Raji (cell line): Measurements from ENCODE around the gene SLC6A3.

Experiments used
- POLR2A ChIP-seq: IDR thresholded peaks from 2 replicates; pipeline ENCODE4 v1.6.1; 2011; ENCODE audit warnings: low read depth, low read length, control low read depth; ENCODE audit not compliant: insufficient read depth

SLC6A3 gene

DNA sequence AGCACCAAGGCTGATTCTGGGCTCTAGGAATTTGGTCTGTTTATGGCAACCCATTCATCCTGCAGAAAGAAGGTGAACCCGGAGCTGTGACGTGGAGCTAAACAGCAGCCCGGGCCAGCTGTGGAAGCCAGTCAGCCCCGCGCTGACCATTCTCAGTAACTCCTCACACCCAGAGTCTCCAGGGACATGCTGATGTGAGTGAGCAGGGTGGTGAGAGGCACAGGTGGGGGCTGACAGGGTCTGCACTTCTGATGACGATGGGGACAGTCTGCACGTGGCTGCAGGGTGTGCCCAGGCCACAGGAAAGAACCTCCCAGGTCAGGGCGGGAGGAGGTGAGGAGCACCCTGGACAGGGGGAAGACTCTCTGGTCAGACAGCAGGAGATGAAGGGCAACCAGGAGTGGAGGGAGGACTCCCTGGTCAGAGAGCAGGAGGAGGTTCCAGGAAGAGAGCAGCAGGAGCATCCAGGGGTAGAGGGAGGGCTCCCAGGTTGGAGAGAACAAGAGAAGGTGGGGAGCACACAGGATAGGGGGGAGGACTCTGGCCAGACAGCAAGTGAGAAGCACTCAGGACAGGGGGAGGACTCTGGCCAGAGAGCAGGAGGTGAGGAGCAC, 26.1 kb upstream of the SLC6A3 start:
- TF ChIP-seq POLR2A = no peak

DNA sequence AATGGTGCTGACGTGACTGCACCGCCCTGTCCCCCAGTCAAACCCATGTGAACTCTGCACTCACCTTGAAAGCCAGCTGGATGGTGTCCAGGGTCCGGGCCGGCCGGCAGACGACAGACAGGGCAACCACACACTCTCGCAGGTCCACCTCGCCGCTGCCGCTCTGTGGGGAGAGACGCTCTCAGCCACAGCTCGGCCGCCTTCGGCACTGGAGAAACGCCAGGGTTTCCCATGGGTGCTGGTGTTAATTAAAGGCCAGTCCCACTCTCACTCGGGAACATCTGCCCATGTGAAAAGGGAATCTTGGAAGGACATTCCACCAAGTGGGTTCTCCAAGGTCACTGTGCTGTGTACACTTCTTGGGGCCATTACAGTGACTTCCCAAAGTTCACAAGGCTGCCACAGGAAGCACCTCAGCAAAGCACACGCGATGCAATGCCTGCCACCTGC, 25.5 kb upstream of the SLC6A3 start:
- TF ChIP-seq POLR2A = no peak

DNA sequence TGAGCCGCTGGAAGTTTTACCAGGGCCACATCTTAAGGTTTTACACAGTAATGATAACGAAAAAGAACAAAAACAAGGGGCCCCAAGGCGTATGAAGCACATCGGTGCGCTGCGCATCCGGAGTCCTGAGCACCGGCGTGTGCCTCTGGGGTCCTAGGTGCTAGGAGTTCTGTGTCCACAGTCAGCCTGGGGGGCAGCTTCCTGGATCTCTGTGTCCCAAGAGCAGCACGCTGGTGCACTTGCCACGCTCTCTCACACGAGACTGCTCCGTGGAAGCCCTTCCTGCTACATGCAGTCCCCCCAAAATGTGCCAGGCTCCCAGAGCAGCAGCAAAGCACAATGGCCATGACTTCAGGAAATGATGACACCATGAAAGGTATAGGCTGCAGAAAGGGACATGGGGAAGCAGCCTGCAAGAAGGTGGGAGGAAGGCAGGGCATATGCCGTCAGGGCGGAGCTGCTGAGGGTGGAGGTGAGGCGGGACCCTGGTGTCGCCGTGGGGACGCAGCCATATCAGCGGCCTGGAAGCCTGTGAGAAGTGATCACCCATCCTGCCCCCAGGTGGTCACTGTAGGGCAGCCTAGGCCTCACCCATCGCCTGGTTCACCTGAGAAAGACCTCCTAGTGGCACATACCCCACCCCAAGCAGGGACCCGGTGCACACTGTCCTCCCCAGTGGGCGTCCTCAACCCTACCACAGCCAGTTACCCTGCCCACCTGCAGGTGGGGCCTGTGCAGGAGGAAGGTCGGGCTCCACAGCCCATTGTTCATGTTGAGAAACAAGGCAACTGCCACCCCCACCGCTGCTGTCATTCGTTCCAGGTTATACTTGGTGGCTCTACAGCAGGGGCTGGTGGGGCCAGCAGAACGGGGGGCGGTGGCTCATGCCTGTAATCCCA, 23.6 kb upstream of the SLC6A3 start:
- TF ChIP-seq POLR2A = no peak

DNA sequence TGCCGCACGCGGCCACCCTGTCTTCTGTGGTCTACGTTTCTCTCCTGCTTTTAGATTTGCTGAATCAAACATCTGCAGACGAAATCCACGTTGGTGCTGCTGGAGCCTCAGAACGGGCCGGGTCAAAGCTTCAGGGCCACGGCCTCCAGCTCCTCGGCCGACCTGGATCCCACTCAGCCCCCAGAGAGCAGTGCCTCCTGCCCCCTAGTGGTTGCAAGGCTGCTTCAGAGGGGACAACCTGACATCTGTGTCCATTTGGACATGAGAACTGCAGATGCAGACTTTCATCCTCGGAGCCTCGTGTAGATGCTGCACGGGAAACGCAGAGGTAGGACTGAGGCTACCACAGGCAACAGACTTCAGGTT, 23.0 kb upstream of the SLC6A3 start:
- TF ChIP-seq POLR2A = no peak

DNA sequence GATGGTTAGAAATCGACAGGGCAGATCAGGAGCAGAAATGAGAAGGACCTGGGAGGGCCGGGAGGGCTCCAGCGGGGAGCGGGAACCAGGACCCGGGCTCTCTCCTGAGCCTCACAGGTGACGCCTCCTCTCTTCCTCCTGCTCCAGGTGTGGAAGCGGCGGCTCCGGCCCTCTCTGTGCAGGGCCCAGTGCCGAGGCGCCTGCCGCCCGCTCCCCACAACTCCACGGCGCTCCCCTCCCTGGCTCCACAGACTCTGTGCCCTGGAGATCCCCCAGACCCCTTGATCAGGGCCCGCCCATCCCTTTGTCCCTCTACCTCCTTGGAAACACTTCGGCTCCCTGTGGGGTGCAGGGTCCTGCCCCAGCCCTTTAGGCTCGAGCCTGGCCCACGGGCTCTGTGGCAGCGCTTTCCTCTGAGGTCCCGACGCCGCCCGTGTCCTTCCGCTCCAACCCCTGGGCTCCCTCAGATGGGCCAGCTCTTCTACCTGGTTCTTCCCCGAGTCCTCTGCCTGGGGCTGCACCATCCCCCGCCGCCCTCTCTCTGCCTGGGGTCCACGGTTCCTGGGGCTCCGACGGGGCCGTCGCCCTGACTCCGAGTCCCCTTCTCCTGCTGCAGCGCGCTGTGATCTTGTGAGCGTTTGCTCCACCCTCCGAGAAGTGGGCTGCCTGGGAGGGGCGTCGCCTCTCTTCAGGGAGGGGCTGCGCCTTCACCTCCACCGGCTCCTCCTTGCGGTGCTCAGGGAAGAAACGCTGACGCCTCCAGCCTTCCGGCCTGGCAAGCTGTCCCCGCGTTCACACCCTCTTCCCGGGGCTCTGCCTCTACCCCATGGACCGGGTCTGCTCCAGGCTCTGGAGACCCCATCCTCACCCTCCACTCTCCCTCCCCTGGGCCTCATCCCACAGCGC, 22.4 kb upstream of the SLC6A3 start:
- no peak for TF ChIP-seq POLR2A

DNA sequence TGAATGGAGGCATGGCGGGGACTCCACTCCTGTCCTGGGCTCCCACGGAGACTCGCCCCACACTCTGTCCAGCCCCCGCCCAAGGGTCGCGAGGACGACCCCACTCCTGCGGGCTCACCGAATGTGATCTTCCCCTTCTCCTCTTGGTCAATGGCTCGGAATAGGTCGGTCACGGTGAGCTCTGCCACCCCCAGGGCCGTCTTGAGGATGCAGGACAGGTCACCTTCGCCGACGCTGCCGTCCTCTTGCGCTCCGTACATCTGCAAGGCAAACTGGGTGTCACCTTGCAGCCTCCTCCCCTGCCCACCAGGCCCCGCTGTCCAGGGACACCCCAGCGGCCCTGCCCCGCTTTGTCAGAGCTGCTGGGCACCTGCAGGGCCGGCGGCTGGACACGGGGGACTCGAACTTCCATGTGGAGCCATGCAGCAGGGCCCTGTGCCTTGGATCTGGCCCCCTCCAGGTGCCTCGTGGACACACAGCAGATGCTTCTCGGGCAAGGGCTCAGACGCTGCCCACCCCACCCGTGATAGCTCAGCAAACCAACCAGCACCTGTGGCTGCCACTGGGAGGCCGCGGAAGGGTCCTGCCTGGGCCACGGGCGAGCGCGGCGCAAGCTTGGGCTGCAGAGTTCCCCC, 21.5 kb upstream of the SLC6A3 start:
- TF ChIP-seq POLR2A = no peak

DNA sequence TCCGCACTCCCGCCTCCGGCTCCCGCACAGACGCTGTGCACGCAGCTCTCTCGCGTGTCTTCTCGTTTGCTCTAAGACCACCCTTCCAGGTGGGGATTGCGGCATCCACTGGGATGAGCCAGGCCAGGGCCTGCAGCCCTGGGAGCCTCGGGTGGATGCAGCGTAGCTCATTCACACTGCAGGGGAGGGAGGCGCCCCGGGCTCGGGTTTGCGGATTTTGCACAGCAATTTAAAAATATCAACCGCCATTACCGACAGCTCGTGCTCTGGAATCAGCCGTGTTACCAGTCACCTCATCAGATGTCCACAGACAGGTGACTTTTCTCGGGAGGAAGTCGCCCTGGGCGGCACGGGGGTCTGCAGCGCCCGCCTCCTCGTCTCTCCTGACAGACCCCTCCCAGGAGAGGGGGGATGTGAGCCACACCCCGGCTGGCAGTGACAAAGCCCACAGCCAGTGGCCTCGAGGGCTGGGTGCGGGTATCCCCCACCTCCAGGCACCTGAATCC, 20.8 kb upstream of the SLC6A3 start:
- no peak for TF ChIP-seq POLR2A

DNA sequence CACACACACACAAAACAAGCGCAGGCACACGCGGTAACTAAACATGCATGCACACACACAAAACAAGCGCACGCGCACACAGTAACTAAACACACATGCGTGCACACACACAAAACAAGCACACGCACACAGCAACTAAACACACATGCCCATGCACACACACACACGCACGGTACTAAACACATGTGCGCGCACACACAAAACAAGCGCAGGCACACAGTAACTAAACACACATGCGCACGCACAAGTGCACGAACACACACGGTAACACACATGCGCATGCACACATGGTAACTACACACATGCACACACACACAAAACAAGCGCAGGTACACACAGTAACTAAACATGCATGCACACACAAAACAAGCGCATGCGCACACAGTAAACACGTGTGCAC, 19.9 kb upstream of the SLC6A3 start:
- no peak for TF ChIP-seq POLR2A

DNA sequence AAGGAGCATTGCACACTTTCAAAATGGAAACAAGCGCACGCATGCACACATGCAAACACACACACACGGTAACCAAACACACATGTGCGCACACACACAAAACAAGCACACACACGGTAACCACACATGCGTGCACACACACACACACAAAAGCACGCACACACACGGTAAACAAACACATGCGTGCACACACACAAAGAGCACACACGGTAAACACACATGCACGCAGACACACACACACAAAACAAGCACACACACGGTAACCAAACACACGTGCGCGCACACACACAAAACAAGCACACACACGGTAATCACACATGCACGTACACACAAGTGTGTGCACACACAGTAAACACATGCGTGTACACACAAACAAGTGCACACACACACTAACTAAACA, 19.3 kb upstream of the SLC6A3 start:
- TF ChIP-seq POLR2A = no peak

DNA sequence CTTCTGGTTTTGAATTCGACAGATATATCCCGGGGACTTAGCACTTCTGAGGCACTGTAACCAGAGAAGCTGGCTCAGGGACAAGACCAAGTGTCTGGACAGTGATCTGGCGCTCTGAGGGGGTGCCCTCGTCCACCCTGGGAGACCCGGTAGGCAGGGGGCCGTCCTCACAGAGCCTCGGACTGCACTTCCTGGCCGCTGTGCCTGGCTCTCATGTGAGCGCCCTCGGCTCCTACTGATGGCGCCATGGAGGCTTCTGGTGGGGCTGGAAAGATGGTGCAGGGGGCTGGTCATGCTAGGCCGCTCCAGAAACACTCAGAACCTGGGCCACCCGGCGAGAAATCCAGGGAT, 18.8 kb upstream of the SLC6A3 start:
- no peak for TF ChIP-seq POLR2A

DNA sequence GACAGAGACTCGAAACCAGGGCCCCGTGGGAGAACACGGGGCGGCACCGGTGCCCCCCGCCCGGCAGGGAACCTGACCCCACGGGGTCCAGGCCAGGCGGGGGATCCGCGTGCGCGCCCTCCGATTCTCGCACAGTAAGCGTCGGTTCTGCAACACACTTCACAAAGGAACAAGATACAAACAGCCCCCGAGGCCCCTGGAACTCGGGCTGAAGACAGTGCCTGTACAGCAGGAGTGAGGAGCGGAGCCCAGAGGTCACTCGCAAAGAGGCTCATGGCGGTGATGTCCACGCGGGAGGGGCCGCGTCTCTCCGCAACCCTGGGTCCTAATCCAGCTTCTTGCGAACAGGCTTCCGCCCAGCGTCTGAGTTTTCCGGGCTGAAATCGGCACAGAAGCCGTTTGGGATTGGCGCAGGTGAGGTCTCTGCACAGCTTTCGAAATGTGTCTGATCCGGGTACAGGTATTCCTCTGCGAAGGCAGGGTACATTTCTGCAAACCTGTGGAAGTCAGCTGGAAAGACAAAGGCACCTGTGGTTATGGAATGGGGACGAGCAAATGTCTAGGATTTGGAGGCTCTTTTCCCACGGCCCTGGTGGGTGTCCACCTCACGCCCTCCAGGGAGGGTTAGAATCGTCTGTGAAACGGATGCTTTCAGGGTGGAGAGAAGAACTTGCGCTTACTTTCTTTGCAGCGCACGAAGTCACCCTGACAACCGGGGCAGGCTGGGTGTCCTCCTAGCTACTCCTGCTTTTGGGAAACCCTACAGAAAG, 18.3 kb upstream of the SLC6A3 start:
- no peak for TF ChIP-seq POLR2A

DNA sequence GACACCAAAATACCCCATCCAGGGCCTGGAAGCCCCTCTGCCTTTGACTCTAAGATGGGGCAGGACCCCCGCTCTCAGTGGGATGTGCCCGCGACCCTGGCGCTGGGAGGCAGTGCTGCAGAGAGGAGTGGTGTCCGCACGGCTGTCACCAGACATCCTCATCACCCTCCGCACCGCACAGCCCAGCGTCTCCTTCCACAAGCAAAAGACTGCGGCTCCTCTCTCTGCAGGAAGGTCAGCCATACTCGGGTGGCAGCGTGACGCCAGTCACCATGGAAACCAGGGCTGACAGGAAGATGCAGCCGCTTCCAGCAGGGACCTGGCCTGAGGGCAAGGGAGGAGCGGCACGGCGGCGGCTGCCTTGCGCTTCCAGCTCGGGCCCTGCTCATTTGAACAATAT, 17.1 kb upstream of the SLC6A3 start:
- TF ChIP-seq POLR2A = no peak

DNA sequence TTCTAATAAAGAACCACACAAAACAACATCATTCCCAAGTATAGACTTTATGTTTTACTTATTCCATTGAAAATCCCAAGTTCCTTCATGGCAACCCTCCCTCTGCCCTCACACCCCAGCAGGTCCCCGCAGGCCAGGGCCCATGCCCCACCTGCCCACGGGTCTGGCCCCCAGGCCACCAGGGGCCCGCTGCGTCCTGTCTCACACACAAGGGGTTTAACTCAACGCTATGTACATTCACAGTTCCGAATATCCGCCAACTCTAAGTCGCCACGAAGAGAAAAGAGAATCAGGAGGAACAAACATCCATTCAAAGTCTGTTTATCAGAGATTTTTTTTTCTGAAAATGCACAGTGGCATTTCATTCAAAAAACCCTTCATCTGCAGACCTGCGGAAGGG, 16.2 kb upstream of the SLC6A3 start:
- TF ChIP-seq POLR2A = no peak

DNA sequence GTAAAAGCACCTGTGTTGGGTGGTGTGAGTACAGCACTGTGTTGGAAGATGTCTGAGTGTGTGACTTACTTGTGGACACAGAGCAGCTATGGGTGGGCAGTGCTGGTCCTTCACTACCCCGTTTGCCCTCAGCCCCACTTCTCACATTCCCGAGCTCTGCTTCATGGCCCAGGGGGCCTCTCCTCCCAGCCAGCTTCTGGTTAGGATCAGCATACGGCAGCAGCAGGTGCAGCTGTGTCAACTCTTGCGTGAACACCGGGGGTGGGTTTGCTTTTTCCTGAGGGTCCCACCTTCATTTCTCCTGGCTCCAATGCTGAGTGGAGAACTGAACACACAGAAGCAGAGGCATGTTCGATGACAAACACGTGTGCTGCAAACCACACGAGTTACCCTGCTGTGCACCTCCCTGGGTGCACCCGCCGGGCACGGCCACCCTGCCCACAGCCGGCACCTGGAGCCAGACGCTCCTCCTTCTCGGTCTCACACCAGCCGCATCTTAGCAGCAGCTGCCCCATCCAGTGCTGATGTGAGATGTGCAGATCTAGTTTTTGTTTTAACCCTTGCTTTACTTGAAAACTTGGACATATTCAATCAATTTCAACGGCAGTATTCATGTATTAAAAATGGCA, 14.9 kb upstream of the SLC6A3 start:
- no peak for TF ChIP-seq POLR2A
